GM18520 (cell line): ENCODE measurements around the gene BTG3.

ENCODE experiments used
- ATAC-seq: cut with Tn5 transposase; IDR thresholded peaks from one replicate; pipeline ENCODE4 v1.9.1; 2021; ENCODE audit not compliant: unreplicated experiment

Gene BTG3

DNA sequence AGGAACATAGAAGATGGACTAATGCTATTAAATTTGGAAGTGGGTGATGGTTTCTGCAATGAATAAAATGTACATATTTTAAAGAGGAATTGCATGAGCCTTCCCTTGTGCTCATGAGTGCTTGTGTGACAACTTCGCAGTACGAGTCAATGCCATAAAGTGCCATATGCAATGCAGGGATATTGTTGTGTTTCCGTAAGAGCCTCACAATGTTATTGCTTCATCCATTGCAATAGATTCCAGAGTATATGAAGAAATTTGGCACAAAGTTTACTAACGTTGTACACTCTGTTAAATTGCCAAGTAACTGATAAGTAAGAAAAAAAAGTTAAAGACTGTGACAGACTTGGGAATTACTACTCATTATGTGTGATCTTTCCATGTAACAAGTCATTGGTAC, 22.3 kb downstream of the BTG3 start:
- ATAC-seq, result no peak

DNA sequence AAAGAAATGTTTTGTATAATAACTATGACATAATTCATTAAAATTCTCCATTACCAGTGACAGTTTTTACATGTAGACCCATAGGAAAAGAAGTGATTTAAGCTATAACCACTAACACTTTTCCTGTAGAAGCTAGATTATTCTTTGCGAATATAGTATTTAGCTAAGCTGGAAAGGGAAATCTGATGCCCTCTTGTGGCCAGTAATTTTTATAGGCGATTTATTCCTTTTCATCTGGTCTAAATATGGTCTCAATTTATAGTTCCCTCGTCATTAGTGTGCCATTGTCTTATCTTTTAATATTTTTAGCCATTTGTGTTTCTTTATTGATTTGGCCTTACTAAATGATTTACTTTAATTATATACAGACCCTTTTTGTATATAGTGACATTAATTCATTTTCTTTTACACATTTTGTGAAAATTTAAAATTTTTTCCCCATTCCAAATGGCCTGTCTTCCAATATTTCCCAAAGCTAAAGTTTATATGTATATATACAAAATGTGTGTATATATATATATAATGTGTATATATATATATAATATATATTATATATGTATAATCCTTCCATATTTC, 26.7 kb downstream of the BTG3 start:
- no peak for ATAC-seq

DNA sequence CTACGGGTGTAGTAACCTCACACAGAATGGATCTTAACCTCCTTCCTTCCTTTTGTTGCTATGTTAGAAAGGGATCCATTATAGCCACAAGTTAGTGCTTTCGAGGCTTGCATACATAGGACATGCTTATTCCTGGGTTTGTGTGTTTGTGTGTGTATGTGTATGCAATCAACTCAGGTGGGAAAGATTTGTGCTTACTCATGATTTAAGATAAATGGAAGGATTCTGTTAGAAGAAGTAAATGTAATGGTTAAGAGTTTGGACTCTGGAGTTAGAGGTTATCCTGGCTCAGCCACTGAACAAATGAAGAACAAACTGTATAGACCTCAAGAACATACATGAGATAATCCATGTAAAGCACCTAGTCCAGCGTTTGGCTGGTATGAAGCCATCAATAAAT, 28.8 kb downstream of the BTG3 start:
- ATAC-seq, result no peak

DNA sequence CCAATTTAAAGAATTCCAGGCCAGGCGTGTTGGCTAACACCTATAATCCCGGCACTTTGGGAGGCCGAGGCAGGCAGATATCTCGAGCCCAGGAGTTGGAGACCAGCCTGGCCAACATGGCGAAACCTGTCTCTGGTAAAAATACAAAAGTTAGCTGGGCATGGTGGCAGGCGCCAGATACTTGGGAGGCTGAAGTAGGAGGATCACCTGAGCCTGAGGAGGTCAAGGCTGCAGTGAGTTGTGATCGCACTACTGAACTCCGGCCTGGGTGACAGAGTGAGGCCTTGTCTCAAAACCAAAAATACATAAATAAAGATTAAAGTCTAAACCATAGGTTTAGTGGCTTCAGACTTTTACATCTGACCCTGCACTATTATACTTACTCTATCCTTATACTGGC, 32.4 kb downstream of the BTG3 start:
- no peak for ATAC-seq

DNA sequence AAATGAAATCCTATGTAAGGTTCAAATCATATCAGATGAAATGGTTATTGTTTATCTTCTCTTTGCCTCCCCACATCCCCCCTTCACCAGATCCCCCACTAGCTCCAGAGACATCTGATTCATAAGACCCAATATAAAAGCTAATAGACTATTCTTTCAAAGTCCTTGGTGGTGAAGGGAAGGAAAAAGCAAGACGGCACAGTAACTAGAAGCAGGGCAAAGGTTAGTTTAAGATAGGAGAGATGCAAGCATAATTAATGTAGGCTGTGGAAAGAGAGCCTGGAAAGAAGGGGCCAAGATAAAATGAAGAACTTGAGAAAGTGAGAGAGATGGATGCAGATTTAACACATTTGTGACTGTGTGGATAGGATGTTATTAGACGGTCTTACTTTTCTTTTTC, 33.8 kb downstream of the BTG3 start:
- ATAC-seq, result no peak

DNA sequence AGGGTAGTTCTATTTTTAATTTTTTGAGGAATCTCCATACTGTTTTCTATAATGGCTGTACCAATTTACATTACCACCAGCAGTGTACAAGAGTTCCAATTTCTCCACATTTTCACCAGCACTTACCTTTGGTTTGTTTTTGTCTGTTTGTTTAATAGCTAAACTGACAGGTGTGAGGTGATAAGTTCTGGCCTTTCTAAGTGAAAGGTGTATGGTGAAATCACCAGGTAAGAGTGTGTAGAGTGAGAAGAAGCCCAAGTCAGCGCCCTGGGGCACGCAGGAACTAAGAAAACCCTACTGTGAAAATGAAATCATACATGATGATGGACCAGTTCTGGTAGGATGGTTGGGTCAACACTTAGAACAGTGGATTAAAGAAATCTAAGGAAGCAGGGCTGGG, 34.5 kb downstream of the BTG3 start:
- ATAC-seq, result no peak

DNA sequence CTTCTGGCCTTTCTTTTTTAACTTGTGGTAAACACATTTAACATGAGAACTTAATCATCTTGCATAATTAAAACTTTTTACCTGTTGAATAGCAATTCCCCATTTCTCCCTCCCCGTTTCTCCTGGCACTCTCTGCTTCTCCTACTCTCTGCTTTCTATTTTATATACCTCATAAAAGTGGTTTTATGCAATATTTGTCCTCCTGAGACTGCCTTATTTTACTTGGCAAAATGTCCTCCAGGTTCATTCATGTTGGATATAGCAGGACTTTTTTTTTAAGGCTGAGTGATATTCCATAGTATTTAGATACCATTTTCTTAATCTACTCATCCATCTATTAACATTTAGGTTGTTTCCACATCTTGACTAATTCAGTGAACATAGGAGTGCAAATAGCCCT, 35.0 kb downstream of the BTG3 start:
- ATAC-seq, result no peak

DNA sequence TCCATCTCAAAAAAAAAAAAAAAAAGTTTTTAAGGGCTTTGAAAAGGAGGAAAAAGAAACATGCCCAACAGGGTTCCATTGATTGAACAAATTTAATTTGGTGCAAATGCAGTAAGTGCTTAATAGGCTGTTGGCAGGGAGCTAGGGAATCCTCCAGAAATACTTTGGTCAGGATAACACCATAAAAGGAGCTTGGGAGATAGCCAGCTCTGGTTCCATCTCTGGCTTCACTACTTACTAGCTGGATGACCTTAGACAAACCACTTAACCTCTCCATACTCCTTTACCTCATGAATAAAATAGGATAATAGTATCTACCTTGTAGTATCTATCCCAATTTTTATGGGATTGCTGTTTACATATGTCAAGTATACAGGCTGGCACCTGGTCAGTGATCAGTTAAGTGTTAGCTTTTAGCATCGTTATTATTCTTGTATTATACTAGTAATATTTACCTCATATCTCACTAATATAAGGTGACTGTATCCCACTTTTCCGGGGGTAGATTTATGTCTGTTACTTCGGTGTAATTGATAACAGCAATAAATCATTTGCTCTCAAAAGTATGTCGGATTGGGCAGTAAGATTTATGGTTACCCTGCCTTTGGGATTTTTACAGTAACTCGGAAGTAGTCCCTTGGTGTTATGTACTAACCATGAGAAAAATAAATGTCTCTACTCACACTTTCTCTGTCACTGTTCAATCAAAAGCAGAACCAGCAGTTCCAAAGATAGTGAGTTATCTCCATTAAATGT, 36.4 kb downstream of the BTG3 start:
- ATAC-seq, result no peak

DNA sequence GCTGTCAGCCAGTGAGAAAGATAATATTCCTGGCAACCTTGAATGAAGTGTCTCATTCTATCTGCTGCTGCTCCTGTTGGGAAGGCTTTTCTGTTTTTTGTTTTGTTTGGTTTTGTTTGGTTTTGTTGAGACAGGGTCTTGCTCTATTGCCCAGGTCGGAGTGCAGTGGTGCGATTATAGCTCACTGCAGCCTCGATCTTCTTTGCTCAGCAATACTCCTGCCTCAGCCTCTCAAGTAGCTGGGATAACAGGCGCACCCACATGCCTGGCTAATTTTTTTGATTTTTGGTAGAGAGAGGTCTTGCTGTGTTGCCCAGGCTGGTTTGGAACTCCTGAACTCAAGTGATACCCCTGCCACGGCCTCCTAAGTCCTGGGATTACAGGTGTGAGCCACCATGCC, 37.6 kb downstream of the BTG3 start:
- ATAC-seq, result no peak

DNA sequence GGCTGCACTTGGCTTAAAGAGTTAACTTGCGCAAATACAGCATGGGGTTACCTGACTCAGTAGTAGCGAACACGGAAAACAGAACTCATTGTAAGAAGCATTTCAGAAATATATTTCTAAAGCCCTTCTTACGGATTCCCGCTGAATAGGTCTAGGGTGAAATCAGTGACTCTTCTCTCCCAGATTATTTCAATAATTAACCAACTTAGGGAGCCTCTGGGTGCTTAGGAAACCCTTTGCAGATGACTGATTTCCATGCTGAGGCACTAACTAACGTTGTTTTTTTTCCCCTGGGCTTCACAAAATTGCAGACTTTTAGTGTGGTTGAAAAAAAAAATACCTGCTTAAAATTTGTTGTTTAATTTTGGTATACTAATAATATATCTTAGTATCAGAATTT, 40.3 kb downstream of the BTG3 start:
- ATAC-seq, result no peak

DNA sequence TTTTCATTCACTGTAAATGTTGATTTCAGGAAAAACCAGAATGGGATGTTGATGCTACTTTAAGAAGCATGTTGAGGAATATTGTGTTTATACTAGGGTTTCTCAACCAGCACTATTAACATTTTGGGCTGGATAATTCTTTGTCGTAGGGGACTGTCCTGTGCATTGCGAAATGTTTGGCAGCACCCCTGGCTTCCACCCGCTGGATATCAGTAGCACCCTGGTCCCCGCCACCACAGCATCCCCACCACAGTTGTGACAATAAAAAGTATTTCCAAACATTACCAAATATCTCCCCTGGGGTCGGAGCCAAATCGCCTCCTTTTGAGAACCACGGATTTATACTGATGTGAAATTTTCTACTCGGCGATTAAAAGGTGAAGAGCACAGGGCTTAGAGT, 41.9 kb downstream of the BTG3 start:
- ATAC-seq, result no peak

DNA sequence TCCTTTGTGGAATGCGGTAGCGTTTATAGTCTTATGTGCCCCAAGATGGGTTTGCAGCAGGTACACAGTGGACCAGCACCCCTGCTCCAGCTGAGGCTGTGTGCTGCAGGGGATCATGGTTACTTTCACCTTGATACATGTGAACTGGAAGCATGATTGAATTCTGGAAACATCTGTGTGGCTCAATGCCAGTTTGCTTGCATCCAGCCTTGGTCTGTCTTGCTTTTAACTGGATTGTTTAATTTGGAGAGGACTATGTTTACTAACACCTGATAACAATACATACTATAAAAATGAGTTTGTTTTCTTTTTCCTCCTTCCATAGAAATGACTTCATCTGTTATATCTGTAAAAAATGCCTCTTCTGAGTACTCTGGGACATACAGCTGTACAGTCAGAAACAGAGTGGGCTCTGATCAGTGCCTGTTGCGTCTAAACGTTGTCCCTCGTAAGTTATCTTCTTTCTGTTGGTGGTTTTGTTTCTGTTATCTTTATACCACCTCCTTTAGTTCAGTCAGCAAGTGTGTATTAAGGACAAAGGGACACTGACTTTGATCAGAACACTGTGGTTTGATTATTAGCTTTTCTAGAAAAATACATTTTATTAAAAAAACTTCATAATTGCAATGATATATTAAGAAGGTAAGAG, 52.2 kb downstream of the BTG3 start:
- ATAC-seq, result no peak

DNA sequence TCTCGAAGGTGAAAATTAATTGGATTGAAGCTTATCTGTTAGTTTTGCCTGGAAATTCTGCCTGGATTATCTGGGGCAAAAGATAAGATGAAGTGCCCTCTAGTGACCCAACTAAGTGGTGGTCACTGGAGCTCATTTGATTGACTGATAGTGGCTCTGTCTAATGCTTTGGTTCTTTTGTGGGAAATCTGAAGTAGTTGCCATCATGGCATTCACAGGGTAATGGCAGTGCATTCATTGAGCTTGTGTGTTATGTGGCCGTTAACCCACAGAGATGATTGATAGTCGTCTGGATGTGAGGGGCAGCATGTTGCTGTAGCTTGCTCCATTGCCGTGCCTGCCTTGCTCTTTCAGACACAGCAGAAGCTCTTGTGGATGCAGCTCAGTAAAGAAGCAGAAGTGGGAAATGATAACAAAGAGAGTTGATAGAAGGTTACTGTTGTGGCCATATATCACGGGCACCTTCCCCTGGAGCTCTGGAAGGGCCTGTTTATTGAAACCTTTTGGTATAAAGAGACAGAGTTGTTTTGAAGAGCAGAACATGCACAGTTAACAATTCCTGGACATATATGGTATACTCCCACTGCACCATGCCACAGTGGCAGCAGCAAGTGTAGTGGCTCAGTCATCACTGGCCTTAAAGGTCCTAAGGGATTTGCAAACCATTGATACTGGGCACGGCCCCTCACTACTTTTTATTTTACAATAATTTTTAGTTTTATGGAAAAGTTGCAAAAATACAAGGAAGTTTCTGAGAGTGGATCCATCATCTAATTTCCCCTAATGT, 57.8 kb downstream of the BTG3 start:
- no peak for ATAC-seq

DNA sequence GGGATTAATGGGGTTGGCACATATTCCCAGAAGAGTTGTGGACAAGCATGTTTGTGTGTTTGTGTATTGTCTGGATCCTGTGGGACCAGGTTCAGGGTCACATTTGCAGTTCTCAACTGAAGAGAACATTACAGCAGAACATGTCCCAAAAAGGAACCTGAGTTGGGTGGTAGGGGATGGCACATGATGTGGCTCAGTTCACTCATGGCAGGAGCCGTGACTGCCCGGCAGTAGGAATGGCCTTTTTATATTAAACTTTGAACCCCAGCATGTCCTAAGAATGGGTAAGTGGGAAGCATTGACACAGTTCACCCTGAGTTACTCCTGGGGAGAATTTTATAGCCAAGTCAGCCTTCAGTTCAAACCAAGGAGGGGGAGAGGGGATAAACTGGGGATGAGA, 58.6 kb downstream of the BTG3 start:
- no peak for ATAC-seq

DNA sequence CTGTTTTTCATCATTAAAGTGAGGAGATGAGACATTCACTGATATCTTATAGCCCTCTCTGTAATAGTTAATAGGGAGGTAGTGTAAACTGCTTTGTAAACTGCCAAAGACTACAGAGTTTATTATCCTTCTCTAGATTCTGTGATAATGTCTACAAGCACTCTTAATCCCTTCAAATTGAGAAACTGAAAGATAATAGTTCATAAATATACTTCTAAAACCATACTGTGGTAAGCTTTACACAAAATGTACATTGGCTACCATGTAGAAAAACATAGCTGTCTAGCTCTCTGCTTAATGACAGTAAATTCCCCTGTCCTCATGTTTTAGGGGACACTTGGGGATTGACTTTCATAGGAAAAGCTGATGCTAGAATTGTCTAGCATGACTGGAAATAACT, 60.3 kb downstream of the BTG3 start:
- no peak for ATAC-seq

DNA sequence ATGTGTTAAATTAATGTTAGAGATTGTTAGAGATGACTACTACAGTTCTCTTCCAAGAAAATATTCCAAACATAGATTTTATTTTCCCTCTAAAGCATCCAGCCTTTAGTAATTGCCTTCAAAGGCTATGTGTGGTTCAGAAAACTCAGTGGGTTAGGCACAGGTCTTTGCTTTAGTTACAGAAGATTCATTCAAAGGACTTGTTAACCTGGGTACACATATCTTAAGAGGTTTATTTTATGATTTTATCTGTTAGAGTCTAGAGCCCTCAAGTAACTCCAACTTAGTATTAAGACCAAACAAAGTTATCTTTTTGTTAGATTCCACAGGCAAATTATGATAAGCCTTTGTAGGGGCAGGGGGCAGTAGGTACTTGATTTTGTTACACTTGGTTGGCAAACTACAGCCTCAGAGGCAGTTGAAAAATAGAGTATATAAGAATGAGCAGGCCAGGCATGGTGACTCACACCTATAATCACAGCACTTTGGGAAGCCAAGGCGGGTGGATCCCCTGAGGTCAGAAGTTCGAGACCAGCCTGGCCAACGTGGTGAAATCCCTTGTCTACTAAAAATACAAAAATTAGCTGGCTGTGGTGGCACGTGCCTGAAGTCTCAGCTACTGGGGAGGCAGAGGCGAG, 61.9 kb downstream of the BTG3 start:
- ATAC-seq, result no peak

DNA sequence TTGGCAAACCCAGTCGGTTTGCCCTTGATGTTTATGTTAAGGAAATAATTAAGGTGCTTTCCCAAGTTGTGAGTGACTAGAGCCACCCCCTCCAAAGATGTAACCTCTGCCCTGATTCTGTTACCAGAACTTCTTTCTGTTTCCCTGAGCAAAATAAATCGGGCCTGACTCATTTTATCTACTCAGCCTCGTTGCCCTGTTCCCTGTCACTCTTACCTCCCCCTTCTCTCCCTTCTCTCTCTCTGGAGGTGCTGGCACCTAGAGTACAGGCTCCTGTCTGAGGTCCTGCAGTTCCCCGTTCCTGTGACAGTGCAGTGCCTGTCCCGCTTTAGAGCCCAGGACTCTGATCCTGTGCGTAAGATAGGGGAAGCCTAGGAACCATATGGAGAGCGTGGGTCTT, 64.4 kb downstream of the BTG3 start:
- ATAC-seq, result no peak

DNA sequence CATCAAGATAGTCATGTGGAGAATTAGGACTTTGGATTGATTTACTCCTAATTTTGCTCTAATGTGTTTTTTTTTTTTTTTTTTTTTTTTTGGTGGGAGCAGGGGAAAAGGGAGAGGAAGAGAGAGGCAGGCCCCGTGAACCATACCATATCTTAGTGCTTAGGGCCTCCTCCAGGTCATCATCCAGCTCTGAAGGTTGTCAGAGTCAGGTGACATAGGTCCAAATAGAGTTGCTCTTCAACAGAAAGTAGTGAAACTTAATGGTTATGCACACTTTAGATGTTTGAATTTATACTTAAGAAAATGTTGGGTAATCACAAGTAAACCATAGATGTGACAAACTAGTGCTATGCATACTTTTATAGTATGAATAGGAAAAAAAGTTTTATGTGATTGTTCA, 67.7 kb downstream of the BTG3 start:
- no peak for ATAC-seq
